GM10266 (cell line): ENCODE results near the gene ZNF821.

ENCODE experiments used
- DNase-seq: peaks from one replicate; pipeline ENCODE4 v3.0.0; 2012; ENCODE audit errors: extremely low spot score
- TF ChIP-seq, protein P1 (sequence below): IDR thresholded peaks from 2 replicates; pipeline ENCODE4 v1.5.1; 2012; ENCODE audit warnings: mild to moderate bottlenecking, low read depth; ENCODE audit not compliant: control insufficient read depth, insufficient read depth; ENCODE audit errors: missing control alignments

The ZNF821 gene

DNA sequence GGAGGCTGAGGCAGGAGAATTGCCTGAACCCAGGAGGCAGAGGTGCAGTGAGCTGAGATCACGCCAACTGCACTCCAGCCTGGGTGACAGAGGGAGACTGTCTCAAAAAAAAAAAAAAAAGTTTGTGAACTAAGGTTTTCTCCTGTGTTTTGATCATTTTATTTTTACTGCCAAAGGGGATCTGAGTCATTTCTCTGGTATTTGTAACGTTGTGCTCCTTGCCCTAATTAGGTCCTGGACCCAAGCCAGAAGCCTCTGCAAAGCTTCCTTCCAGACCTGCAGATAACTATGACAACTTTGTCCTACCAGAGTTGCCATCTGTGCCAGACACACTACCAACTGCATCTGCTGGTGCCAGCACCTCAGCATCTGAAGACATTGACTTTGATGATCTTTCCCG lies 43.4 kb upstream of the ZNF821 start:
- DNase-seq: no peak

DNA sequence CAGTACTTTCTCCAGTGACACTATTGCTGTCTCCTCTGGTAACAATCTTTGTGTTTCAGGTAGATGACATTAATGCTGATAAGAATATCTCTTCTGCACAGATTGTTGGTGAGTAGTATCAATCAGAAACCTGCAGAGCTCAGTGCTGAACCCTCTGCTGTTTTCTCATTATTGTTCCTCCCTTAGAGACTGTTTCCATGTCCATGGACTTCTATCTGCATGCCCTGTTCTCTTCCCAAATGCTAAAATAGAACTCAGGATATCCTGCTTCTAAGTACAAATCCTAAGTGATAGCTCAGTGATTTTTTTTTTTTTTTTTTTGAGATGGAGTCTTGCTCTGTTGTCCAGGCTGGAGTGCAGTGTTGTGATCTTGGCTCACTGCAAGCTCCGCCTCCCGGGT lies 40.7 kb upstream of the ZNF821 start:
- TF ChIP-seq, protein P1, sequence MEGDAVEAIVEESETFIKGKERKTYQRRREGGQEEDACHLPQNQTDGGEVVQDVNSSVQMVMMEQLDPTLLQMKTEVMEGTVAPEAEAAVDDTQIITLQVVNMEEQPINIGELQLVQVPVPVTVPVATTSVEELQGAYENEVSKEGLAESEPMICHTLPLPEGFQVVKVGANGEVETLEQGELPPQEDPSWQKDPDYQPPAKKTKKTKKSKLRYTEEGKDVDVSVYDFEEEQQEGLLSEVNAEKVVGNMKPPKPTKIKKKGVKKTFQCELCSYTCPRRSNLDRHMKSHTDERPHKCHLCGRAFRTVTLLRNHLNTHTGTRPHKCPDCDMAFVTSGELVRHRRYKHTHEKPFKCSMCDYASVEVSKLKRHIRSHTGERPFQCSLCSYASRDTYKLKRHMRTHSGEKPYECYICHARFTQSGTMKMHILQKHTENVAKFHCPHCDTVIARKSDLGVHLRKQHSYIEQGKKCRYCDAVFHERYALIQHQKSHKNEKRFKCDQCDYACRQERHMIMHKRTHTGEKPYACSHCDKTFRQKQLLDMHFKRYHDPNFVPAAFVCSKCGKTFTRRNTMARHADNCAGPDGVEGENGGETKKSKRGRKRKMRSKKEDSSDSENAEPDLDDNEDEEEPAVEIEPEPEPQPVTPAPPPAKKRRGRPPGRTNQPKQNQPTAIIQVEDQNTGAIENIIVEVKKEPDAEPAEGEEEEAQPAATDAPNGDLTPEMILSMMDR: no peak
- DNase-seq: no peak

More for the DNA sequence above, 43.4 kb upstream of the ZNF821 start:
- TF ChIP-seq, protein P1: no peak

DNA sequence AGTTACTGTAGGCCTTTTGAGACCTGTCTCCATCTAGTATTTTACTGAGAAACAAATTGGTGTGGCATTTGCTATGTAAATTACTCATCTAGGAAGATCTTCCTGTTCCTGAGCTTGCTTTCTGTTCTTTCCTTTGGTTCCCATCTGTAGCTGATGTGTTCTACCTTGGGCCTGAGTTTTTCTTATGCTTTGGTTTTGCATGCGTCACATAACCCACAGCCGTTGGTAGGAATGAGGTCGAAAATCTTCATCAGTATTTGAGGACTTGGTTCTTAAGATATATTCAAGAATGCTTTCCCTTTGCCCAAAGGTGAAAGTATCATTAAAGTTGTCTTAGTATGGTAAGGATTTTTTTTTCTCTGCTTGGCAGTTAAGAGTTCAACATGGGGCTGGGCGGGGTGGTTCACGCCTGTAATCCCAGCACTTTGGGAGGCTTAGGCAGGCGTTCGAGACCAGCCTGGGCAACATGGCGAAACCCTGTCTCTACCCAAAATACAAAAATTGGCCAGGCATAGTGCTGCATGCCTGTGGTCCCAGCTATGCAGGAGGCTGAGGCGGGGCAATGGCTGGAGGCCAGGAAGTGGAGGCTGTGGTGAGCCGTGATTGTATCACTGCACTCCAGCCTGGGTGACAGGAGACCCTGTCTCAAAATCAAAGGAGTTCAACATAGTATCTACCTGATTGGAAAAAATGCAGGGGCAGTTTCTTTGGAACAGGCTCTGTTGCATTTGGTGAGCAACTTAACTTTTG lies 40.1 kb upstream of the ZNF821 start:
- no peak for DNase-seq
- TF ChIP-seq, protein P1: no peak

DNA sequence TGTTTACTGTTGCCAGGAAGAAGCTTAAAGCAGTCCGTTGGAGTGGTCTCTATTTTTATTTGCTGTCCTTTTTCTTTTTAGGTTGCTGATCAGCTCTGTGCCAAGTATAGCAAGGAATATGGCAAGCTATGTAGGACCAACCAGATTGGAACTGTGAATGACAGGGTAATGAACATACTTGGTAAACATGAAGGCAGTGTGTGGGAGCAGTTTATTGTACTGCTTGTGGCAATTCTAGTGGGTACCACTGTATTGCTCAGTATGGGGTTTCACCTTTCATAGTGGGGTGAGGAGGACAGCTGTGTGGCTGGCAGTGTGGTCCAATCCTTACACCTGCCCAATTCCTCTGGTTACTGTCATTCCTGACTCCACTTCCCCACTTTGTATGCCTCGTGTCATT lies 36.7 kb upstream of the ZNF821 start:
- DNase-seq: no peak
- TF ChIP-seq, protein P1: no peak

DNA sequence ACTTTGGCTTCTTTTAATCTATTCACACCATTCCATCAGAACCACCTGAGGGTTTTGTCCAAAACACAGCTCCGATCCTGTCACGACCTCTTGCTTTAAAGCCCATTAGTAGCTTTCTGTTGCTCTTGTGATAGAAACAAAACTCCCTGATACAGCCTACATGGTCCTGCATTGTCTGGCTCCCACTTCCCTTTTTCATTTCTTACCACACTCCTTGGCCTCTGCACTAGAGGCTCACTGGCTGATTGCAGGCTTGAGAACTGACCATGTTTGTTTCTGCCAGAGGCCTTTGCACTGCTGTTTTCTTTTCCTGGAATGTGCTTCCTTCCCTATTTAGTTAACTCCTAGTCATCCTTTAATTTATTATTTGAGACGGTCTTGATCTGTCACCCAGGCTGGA lies 35.1 kb upstream of the ZNF821 start:
- TF ChIP-seq, protein P1: no peak
- peak; percentile 42 for DNase-seq

DNA sequence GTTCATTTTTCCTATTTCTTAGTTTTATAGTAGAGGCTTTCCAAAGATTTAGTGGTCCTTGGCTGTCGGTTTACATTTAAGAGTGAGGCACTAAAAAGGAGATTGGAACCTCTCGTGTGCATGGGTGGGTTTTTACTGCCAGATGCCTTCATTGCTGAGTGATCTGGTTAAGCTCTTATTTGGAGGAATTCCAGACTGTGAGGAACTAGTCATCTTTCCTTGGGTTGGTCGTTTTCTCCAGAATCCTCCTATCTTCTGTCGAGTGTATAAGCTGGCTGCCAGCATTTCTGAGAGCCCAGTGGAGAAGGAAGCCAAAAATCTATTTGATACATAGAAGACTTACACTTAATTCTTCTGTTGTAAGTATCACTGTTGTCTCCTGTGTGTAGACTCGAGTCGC lies 33.9 kb upstream of the ZNF821 start:
- TF ChIP-seq, protein P1: no peak
- DNase-seq: no peak

DNA sequence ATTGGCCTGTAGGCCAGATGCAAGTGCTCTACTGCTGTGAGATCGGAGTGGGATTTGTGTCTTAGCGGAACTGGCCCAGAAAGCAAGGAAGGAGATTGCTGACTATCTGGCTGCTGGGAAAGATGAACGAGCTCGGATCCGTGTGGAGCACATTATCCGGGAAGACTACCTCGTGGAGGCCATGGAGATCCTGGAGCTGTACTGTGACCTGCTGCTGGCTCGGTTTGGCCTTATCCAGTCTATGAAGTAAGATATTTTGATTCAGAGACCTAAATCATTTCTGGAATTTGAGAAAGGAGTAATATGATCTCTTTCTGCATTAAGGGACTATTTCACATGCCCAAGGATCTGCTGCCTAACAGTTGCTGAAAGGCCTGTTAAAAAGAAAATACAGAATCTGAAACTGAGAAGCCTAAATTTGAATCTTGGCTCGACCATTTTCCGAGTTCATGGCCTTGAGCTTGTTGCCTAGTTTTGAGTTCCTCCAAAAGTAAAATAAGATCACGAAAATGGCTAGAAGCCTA lies 32.5 kb upstream of the ZNF821 start:
- TF ChIP-seq, protein P1: no peak

More for the DNA sequence above, 32.5 kb upstream of the ZNF821 start:
- no peak for DNase-seq
